ENCODE data around the gene ADCY5.

ADCY5 gene

GRCh38 chr3:123480428-123480827, 31.5 kb upstream of the ADCY5 start:
- ChIA-PET CTCF (no interaction called here), POLR2A (no interaction called here)
- DNase-seq (ENCODE audit: extremely low spot score), result no peak
- TF ChIP-seq LEF1 (IDR thresholded peaks at IDR 0.05; ENCODE audit: borderline replicate concordance), result no peak
- no peak for TF ChIP-seq ELF4 (IDR thresholded peaks at IDR 0.05)
- no peak for TF ChIP-seq BHLHE40 (IDR thresholded peaks at IDR 0.05; ENCODE audit: borderline replicate concordance)
- no peak for TF ChIP-seq SUZ12 (IDR thresholded peaks at IDR 0.05)
- no peak for TF ChIP-seq HDGF (IDR thresholded peaks at IDR 0.05; ENCODE audit: borderline replicate concordance)
- no peak for TF ChIP-seq FOXA1 (IDR thresholded peaks at IDR 0.05)
- TF ChIP-seq ZNF384 (IDR thresholded peaks at IDR 0.05), result no peak
- no peak for TF ChIP-seq TARDBP (IDR thresholded peaks at IDR 0.05)
- no peak for TF ChIP-seq NFRKB (IDR thresholded peaks at IDR 0.05)
- TF ChIP-seq FOXK2 (IDR thresholded peaks at IDR 0.05), result no peak
- TF ChIP-seq FOXM1 (IDR thresholded peaks at IDR 0.05; ENCODE audit: borderline replicate concordance), result no peak
- no peak for TF ChIP-seq L3MBTL2 (conservative IDR thresholded peaks at IDR 0.05)
- no peak for TF ChIP-seq CTBP1 (IDR thresholded peaks at IDR 0.05; ENCODE audit: borderline replicate concordance)
- no peak for TF ChIP-seq SP1 (IDR thresholded peaks at IDR 0.05)

DNA sequence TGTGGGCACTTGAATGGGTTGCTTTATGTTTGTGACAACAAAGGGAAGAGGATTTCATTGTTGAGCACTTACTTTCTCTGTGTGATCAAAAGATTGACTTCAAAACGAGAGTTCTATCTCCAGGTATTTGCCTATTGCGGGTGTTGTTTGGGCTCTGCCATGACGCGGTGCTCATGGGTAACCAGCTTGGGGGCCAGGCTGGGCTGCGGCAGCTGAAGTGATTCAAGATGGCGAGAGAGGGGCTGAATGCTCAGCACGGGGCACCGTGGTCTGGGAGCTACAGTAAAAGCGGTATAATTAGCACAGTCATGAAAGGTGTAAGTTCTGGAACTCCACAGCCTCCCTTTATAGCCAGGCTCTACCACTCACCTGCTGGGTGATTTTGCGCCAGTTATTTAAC, 31.0 kb upstream of the ADCY5 start:
- TF ChIP-seq FOXK2 (IDR thresholded peaks at IDR 0.05) (no peak), L3MBTL2 (conservative IDR thresholded peaks at IDR 0.05) (no peak), CTBP1 (IDR thresholded peaks at IDR 0.05; ENCODE audit: borderline replicate concordance) (no peak), ZNF384 (IDR thresholded peaks at IDR 0.05) (no peak), BHLHE40 (IDR thresholded peaks at IDR 0.05; ENCODE audit: borderline replicate concordance) (no peak), NFRKB (IDR thresholded peaks at IDR 0.05) (no peak), FOXM1 (IDR thresholded peaks at IDR 0.05; ENCODE audit: borderline replicate concordance) (no peak), FOXA1 (IDR thresholded peaks at IDR 0.05) (no peak), SP1 (IDR thresholded peaks at IDR 0.05) (no peak), SUZ12 (IDR thresholded peaks at IDR 0.05) (no peak), HDGF (IDR thresholded peaks at IDR 0.05; ENCODE audit: borderline replicate concordance) (no peak), LEF1 (IDR thresholded peaks at IDR 0.05; ENCODE audit: borderline replicate concordance) (no peak)
- TF ChIP-seq, protein P1, sequence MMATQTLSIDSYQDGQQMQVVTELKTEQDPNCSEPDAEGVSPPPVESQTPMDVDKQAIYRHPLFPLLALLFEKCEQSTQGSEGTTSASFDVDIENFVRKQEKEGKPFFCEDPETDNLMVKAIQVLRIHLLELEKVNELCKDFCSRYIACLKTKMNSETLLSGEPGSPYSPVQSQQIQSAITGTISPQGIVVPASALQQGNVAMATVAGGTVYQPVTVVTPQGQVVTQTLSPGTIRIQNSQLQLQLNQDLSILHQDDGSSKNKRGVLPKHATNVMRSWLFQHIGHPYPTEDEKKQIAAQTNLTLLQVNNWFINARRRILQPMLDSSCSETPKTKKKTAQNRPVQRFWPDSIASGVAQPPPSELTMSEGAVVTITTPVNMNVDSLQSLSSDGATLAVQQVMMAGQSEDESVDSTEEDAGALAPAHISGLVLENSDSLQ (IDR thresholded peaks at IDR 0.05), result no peak
- POLR2A ChIA-PET, result no interaction called here
- no peak for DNase-seq (ENCODE audit: extremely low spot score)
- CTCF ChIA-PET, result no interaction called here

- CTCF ChIA-PET, result no interaction called here
- POLR2A ChIA-PET, result no interaction called here
- DNase-seq (ENCODE audit: extremely low spot score), result no peak
- TF ChIP-seq TARDBP (IDR thresholded peaks at IDR 0.05), result no peak
- no peak for TF ChIP-seq FOXK2 (IDR thresholded peaks at IDR 0.05)
- TF ChIP-seq SP1 (IDR thresholded peaks at IDR 0.05), result no peak
- TF ChIP-seq SUZ12 (IDR thresholded peaks at IDR 0.05), result no peak
- no peak for TF ChIP-seq NFRKB (IDR thresholded peaks at IDR 0.05)
- TF ChIP-seq L3MBTL2 (conservative IDR thresholded peaks at IDR 0.05), result no peak
- TF ChIP-seq ARNT (IDR thresholded peaks at IDR 0.05), result no peak
- TF ChIP-seq FOXM1 (IDR thresholded peaks at IDR 0.05; ENCODE audit: borderline replicate concordance), result no peak
- TF ChIP-seq, protein P1 (IDR thresholded peaks at IDR 0.05), result no peak
- no peak for TF ChIP-seq CTBP1 (IDR thresholded peaks at IDR 0.05; ENCODE audit: borderline replicate concordance)
- no peak for TF ChIP-seq BHLHE40 (IDR thresholded peaks at IDR 0.05; ENCODE audit: borderline replicate concordance)
- no peak for TF ChIP-seq ELF4 (IDR thresholded peaks at IDR 0.05)
- TF ChIP-seq LEF1 (IDR thresholded peaks at IDR 0.05; ENCODE audit: borderline replicate concordance), result no peak
- TF ChIP-seq FOXA1 (IDR thresholded peaks at IDR 0.05), result no peak
- TF ChIP-seq HDGF (IDR thresholded peaks at IDR 0.05; ENCODE audit: borderline replicate concordance), result no peak
- no peak for TF ChIP-seq ZNF384 (IDR thresholded peaks at IDR 0.05)
Measured at GRCh38 chr3:123478314-123478713, 29.4 kb upstream of the ADCY5 start.

- TF ChIP-seq NFRKB (IDR thresholded peaks at IDR 0.05) (no peak), L3MBTL2 (conservative IDR thresholded peaks at IDR 0.05) (no peak), ELF4 (IDR thresholded peaks at IDR 0.05) (no peak), SUZ12 (IDR thresholded peaks at IDR 0.05) (no peak)
- TF ChIP-seq, protein P1 (IDR thresholded peaks at IDR 0.05), result no peak
- ChIA-PET POLR2A (no interaction called here), CTCF (interaction anchor here (0.9 kb wide), 1 partner anchor 10 kb away, joined by 4 read pairs; no protein-coding TSS in a partner anchor)
- no peak for DNase-seq (ENCODE audit: extremely low spot score)
Measured at GRCh38 chr3:123476967-123477750, 28.3 kb upstream of the ADCY5 start.

- no peak for DNase-seq (ENCODE audit: extremely low spot score)
- TF ChIP-seq L3MBTL2 (conservative IDR thresholded peaks at IDR 0.05), result no peak
- peak; percentile 54; the same call in 1 of the 2 replicates for TF ChIP-seq ZNF384 (IDR thresholded peaks at IDR 0.05)
- ChIA-PET POLR2A (no interaction called here), CTCF (interaction anchor here (1.0 kb wide), 1 partner anchor 13 kb away, joined by 3 read pairs; no protein-coding TSS in a partner anchor)
Measured at GRCh38 chr3:123475786-123476185, 26.9 kb upstream of the ADCY5 start.

GRCh38 chr3:123471106-123471505, 22.2 kb upstream of the ADCY5 start:
- TF ChIP-seq HDGF (IDR thresholded peaks at IDR 0.05; ENCODE audit: borderline replicate concordance) (no peak), ELF4 (IDR thresholded peaks at IDR 0.05) (no peak), FOXM1 (IDR thresholded peaks at IDR 0.05; ENCODE audit: borderline replicate concordance) (no peak), ZNF384 (IDR thresholded peaks at IDR 0.05) (no peak)
- CTCF ChIA-PET, result interaction anchor here (0.6 kb wide), 1 partner anchor 29 kb away, joined by 6 read pairs; no protein-coding TSS in a partner anchor
- POLR2A ChIA-PET, result no interaction called here
- DNase-seq (ENCODE audit: extremely low spot score), result no peak

Data from HEK293T (cell line).